ENCODE measurements around the gene FARS2.

DNA sequence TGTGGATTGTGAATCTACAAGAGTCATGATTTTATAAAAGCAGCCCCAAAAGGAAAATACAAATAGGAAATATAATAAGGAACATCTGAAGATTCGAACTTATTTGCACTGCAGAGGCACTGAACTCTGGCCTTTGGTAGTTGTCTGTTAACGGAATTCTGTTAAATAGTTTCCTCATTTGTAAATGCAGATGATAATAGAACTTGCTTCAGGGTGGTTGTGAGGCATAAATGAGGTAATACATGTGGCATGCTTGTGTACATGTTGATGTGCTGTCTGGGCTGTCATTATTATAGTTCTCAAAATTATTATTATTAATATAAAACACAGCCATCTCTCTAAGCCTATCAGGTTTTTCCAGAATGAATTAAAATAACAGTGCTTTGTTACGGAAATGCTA lies 443.4 kb downstream of the FARS2 start:
- TF ChIP-seq, protein P1, sequence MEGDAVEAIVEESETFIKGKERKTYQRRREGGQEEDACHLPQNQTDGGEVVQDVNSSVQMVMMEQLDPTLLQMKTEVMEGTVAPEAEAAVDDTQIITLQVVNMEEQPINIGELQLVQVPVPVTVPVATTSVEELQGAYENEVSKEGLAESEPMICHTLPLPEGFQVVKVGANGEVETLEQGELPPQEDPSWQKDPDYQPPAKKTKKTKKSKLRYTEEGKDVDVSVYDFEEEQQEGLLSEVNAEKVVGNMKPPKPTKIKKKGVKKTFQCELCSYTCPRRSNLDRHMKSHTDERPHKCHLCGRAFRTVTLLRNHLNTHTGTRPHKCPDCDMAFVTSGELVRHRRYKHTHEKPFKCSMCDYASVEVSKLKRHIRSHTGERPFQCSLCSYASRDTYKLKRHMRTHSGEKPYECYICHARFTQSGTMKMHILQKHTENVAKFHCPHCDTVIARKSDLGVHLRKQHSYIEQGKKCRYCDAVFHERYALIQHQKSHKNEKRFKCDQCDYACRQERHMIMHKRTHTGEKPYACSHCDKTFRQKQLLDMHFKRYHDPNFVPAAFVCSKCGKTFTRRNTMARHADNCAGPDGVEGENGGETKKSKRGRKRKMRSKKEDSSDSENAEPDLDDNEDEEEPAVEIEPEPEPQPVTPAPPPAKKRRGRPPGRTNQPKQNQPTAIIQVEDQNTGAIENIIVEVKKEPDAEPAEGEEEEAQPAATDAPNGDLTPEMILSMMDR (conservative IDR thresholded peaks at IDR 0.05 in 1 of 2, IDR thresholded peaks at IDR 0.05 in 1 of 2; ENCODE audit: low read depth in 1 of 2, low read length in 2 of 2), result no peak
- no peak for TF ChIP-seq EZH2 (IDR thresholded peaks at IDR 0.05; ENCODE audit: low read length, missing control alignments)

Measured in fibroblast of lung (primary cell).